ENCODE measurements around the gene VEPH1.

- no peak for TF ChIP-seq MXD1 (CRISPR knock-in tag; IDR thresholded peaks at IDR 0.05; ENCODE audit: borderline replicate concordance, poor library complexity, severe bottlenecking)
- TF ChIP-seq ZC3H4 (CRISPR knock-in tag; IDR thresholded peaks at IDR 0.05; ENCODE audit: borderline replicate concordance) = no peak
- no peak for TF ChIP-seq EP300 (IDR thresholded peaks at IDR 0.05; ENCODE audit: low read length)
- TF ChIP-seq, protein P1, sequence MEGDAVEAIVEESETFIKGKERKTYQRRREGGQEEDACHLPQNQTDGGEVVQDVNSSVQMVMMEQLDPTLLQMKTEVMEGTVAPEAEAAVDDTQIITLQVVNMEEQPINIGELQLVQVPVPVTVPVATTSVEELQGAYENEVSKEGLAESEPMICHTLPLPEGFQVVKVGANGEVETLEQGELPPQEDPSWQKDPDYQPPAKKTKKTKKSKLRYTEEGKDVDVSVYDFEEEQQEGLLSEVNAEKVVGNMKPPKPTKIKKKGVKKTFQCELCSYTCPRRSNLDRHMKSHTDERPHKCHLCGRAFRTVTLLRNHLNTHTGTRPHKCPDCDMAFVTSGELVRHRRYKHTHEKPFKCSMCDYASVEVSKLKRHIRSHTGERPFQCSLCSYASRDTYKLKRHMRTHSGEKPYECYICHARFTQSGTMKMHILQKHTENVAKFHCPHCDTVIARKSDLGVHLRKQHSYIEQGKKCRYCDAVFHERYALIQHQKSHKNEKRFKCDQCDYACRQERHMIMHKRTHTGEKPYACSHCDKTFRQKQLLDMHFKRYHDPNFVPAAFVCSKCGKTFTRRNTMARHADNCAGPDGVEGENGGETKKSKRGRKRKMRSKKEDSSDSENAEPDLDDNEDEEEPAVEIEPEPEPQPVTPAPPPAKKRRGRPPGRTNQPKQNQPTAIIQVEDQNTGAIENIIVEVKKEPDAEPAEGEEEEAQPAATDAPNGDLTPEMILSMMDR (IDR thresholded peaks at IDR 0.05 in 2 of 3, conservative IDR thresholded peaks at IDR 0.05 in 1 of 3; ENCODE audit: insufficient read depth in 2 of 3, low read depth in 1 of 3, low read length in 3 of 3) = no peak
- TF ChIP-seq C11orf30 (IDR thresholded peaks at IDR 0.05; ENCODE audit: low read depth) = no peak
- no peak for TF ChIP-seq ZNF217 (CRISPR knock-in tag; IDR thresholded peaks at IDR 0.05)
- TF ChIP-seq XRCC4 (IDR thresholded peaks at IDR 0.05; ENCODE audit: extremely low read depth, insufficient read depth, insufficient read length) = no peak
- TF ChIP-seq TAF15 (IDR thresholded peaks at IDR 0.05; ENCODE audit: low read depth, low read length) = no peak
- no peak for TF ChIP-seq ZNF57 (CRISPR knock-in tag; IDR thresholded peaks at IDR 0.05)
Measured at GRCh38 chr3:157408499-157409149, 94.6 kb downstream of the VEPH1 start.
